ENCODE measurements around the gene SMG9.

Gene SMG9

DNA sequence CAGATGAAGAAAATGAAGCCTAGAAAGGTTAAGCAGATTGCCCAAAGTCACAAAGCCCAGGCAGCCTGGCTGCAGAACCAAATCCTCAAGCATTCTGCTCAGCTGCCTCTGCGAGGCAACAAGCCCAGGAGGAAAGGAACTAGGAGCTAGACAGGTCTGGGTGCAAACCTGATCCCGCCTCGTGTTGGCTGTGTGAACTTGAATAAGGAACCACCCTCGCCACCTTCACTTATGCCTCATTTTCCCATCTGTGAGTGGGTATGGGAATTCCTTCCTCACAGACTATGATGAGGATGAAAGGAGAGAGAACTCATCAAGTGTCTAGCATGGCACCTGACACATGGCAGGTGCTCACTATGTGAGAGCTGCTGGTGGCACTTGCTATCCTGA, 6.6 kb downstream of the SMG9 start:
- Histone ChIP-seq H4K20me1 (peaks cover 0 to 39% (median 5%) of the 10 kb centered on the region in 11 experiments; a peak in 5 of 22 replicates), H3K27me3 (no peaks in the 10 kb centered on the region), H3K27ac (peak overlapping the region in 8 of 11 experiments; percentile 12 to 38 (median 29); a peak in 11 of 22 replicates), H3K9ac (peak overlapping the region in 9 of 11 experiments; percentile 10 to 58 (median 34); a peak in 11 of 22 replicates), H3K9me3 (replicated peaks in 1 of 11) (no peaks in the 10 kb centered on the region), H3K4me2 (peak overlapping the region; percentile 16 to 70 (median 48); a peak in 21 of 22 replicates), H3K4me3 (no peak overlapping the region), H3K4me1 (peaks cover 24 to 99% (median 55%) of the 10 kb centered on the region in 10 experiments), H3K36me3 (peaks cover 75 to 96% (median 91%) of the 10 kb centered on the region in 11 experiments)
- no peak for TF ChIP-seq Cebpa-rat (IDR thresholded peaks at IDR 0.05)

- Histone ChIP-seq H3K9me3 (replicated peaks in 1 of 11) (no peaks in the 10 kb centered on the region), H3K27me3 (no peaks in the 10 kb centered on the region), H3K9ac (peak overlapping the region in 6 of 11 experiments; percentile 10 to 47 (median 32); a peak in 8 of 22 replicates), H3K4me1 (peaks cover 19 to 97% (median 49%) of the 10 kb centered on the region in 10 experiments), H3K4me2 (peak overlapping the region; percentile 16 to 70 (median 48)), H3K27ac (peak overlapping the region in 7 of 11 experiments; percentile 12 to 38 (median 32); a peak in 10 of 22 replicates), H4K20me1 (peaks cover 0 to 35% (median 5%) of the 10 kb centered on the region in 11 experiments; a peak in 5 of 22 replicates), H3K36me3 (peaks cover 81 to 100% (median 96%) of the 10 kb centered on the region in 11 experiments), H3K4me3 (no peak overlapping the region)
- TF ChIP-seq Cebpa-rat (IDR thresholded peaks at IDR 0.05) = no peak
Measured at GRCh38 chr19:43747557-43748204, 7.1 kb downstream of the SMG9 start.

- no peak for TF ChIP-seq Cebpa-rat (IDR thresholded peaks at IDR 0.05)
- Histone ChIP-seq H3K9me3 (replicated peaks in 1 of 11) (no peaks in the 10 kb centered on the region), H3K36me3 (peaks cover 87 to 100% (median 98%) of the 10 kb centered on the region in 11 experiments)
Measured at GRCh38 chr19:43743059-43743458, 11.7 kb downstream of the SMG9 start.

GRCh38 chr19:43741075-43741825, 13.5 kb downstream of the SMG9 start:
- H3K4me2 ChIP-seq = no peak overlapping the region
- no peaks in the 10 kb centered on the region for H4K20me1 ChIP-seq
- no peak for TF ChIP-seq Cebpa-rat (IDR thresholded peaks at IDR 0.05)
- peak overlapping the region in 2 of 11 experiments; percentile 3 to 9; a peak in 1 of 22 replicates for H3K9ac ChIP-seq
- H3K4me1 ChIP-seq = peaks cover 0 to 60% (median 24%) of the 10 kb centered on the region in 10 experiments; a peak in 16 of 20 replicates
- no peaks in the 10 kb centered on the region for H3K27me3 ChIP-seq
- H3K36me3 ChIP-seq = peaks cover 87 to 100% (median 98%) of the 10 kb centered on the region in 11 experiments
- no peak overlapping the region for H3K27ac ChIP-seq
- H3K4me3 ChIP-seq = no peak overlapping the region
- H3K9me3 ChIP-seq (replicated peaks in 1 of 11) = no peaks in the 10 kb centered on the region

More at GRCh38 chr19:43743059-43743458, 11.7 kb downstream of the SMG9 start:
- H3K27me3 ChIP-seq = no peaks in the 10 kb centered on the region
- 0 out of 22 replicates have a peak overlapping the region, but pooled peaks of 1 of the 11 experiments have one; percentile 5 for H3K9ac ChIP-seq
- H3K4me2 ChIP-seq = peak overlapping the region in 2 of 11 experiments; percentile 94 to 97; a peak in 4 of 22 replicates
- no peak overlapping the region for H3K27ac ChIP-seq
- H3K4me3 ChIP-seq = no peak overlapping the region
- peaks cover 9 to 78% (median 32%) of the 10 kb centered on the region in 10 experiments for H3K4me1 ChIP-seq
- H4K20me1 ChIP-seq = peaks cover 0 to 2% (median 0%) of the 10 kb centered on the region in 11 experiments; a peak in 1 of 22 replicates

- peaks cover 0 to 45% (median 15%) of the 10 kb centered on the region in 10 experiments; a peak in 14 of 20 replicates for H3K4me1 ChIP-seq
- H3K9me3 ChIP-seq (replicated peaks in 1 of 11) = no peaks in the 10 kb centered on the region
- H3K36me3 ChIP-seq = peaks cover 94 to 100% (median 100%) of the 10 kb centered on the region in 11 experiments
- peak overlapping the region in 7 of 11 experiments; percentile 1 to 38 (median 13); a peak in 8 of 22 replicates for H3K9ac ChIP-seq
- H4K20me1 ChIP-seq = no peaks in the 10 kb centered on the region
- peak overlapping the region in 6 of 11 experiments; percentile 5 to 35 (median 20); a peak in 3 of 22 replicates for H3K27ac ChIP-seq
- H3K4me3 ChIP-seq = no peak overlapping the region
- TF ChIP-seq Cebpa-rat (IDR thresholded peaks at IDR 0.05) = no peak
- H3K27me3 ChIP-seq = no peaks in the 10 kb centered on the region
- H3K4me2 ChIP-seq = peak overlapping the region in 4 of 11 experiments; percentile 13 to 44 (median 25); a peak in 4 of 22 replicates
Measured at GRCh38 chr19:43739439-43740235, 15.1 kb downstream of the SMG9 start.

- no peaks in the 10 kb centered on the region for H3K9me3 ChIP-seq (replicated peaks in 1 of 11)
- H3K4me1 ChIP-seq = peaks cover 0 to 45% (median 17%) of the 10 kb centered on the region in 10 experiments; a peak in 14 of 20 replicates
- peak overlapping the region in 6 of 11 experiments; percentile 4 to 24 (median 12); a peak in 4 of 22 replicates for H3K9ac ChIP-seq
- H4K20me1 ChIP-seq = no peaks in the 10 kb centered on the region
- H3K4me3 ChIP-seq = no peak overlapping the region
- H3K27ac ChIP-seq = peak overlapping the region in 2 of 11 experiments; percentile 17 to 19; a peak in 1 of 22 replicates
- peaks cover 98 to 100% (median 100%) of the 10 kb centered on the region in 11 experiments for H3K36me3 ChIP-seq
- H3K27me3 ChIP-seq = no peaks in the 10 kb centered on the region
- peak overlapping the region in 2 of 11 experiments; percentile 33 to 44; a peak in 2 of 22 replicates for H3K4me2 ChIP-seq
- no peak for TF ChIP-seq Cebpa-rat (IDR thresholded peaks at IDR 0.05)
Measured at GRCh38 chr19:43738780-43739211, 16.0 kb downstream of the SMG9 start.

- no peak for TF ChIP-seq Cebpa-rat (IDR thresholded peaks at IDR 0.05)
- H3K4me2 ChIP-seq = no peak overlapping the region
- H3K36me3 ChIP-seq = peaks cover 93 to 100% (median 97%) of the 10 kb centered on the region in 11 experiments
- H3K27ac ChIP-seq = peak overlapping the region in 4 of 11 experiments; percentile 11 to 37 (median 14); a peak in 3 of 22 replicates
- no peaks in the 10 kb centered on the region for H3K9me3 ChIP-seq (replicated peaks in 1 of 11)
- H4K20me1 ChIP-seq = peaks cover 0 to 5% (median 0%) of the 10 kb centered on the region in 11 experiments; a peak in 1 of 22 replicates
- H3K4me1 ChIP-seq = peaks cover 22 to 64% (median 45%) of the 10 kb centered on the region in 10 experiments
- 0 out of 22 replicates have a peak overlapping the region, but pooled peaks of 1 of the 11 experiments have one; percentile 22 for H3K9ac ChIP-seq
- H3K27me3 ChIP-seq = no peaks in the 10 kb centered on the region
- H3K4me3 ChIP-seq = no peak overlapping the region
Measured at GRCh38 chr19:43735957-43736356, 18.8 kb downstream of the SMG9 start.

DNA sequence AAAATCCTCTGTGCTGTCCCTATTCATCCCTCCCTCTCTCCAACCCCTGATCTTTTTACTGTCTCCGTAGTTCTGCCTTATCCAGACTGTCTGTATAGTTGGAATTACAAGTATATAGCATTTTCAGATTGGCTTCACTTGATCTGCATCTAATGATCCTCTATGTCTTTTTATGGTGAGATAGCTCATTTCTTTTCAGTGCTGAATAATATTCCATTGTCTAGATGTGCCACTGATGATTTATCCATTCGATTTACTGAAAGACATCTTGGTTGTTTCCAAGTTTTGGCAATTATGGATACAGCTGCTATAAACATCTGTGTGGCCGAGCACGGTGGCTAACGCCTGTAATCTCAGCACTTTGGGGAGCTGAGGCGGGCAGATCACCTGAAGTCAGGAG, 19.7 kb downstream of the SMG9 start:
- H3K27ac ChIP-seq = 0 out of 22 replicates have a peak overlapping the region, but pooled peaks of 1 of the 11 experiments have one; percentile 92
- H3K36me3 ChIP-seq = peaks cover 93 to 100% (median 97%) of the 10 kb centered on the region in 11 experiments
- H3K27me3 ChIP-seq = no peaks in the 10 kb centered on the region
- no peak overlapping the region for H3K4me2 ChIP-seq
- H4K20me1 ChIP-seq = peaks cover 0 to 5% (median 0%) of the 10 kb centered on the region in 11 experiments; a peak in 1 of 22 replicates
- H3K9ac ChIP-seq = no peak overlapping the region
- TF ChIP-seq Cebpa-rat (IDR thresholded peaks at IDR 0.05) = no peak
- no peak overlapping the region for H3K4me3 ChIP-seq
- H3K4me1 ChIP-seq = peaks cover 25 to 62% (median 48%) of the 10 kb centered on the region in 10 experiments
- H3K9me3 ChIP-seq (replicated peaks in 1 of 11) = no peaks in the 10 kb centered on the region

Measured in BLaER1 treated with 17β-estradiol and CSF1 and Interleukin-3, amounts not matched to agents 10 nM and 100 nM (cell line).